Measurements from ENCODE around the gene TRAPPC12.
A peak's percentile ranks its signal among the peaks of the same experiment; 100 is the strongest.

The TRAPPC12 gene

GRCh38 chr2:3470166-3470651 lies 90.7 kb downstream of the TRAPPC12 start:
- no peak for DNase-seq (ENCODE audit: low spot score)

- no peak for DNase-seq (ENCODE audit: low spot score)
Observed at GRCh38 chr2:3470856-3471737, 91.6 kb downstream of the TRAPPC12 start.

- no peak for DNase-seq (ENCODE audit: low spot score)
Observed at GRCh38 chr2:3472296-3472695, 92.8 kb downstream of the TRAPPC12 start.

DNA sequence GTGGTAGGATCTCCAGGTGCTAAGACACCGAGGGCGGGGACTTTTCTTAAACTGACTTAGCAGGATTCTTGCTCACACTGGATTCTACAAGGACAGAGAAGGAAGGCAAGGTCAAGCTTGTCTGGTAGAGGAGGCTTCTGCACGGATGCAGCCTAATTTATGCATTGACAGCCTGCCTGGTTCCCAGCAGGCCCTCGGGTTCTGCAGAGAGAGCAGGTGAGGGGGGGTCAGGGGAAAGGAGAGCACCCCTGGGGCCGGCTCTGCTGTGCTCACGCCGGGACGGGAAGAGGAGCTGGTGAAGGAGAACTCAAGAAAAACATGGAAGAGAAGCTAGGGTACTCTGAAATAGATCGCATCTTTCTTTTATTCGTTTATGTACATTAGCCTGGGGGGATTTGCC lies 93.5 kb downstream of the TRAPPC12 start:
- DNase-seq (ENCODE audit: low spot score), result no peak

DNA sequence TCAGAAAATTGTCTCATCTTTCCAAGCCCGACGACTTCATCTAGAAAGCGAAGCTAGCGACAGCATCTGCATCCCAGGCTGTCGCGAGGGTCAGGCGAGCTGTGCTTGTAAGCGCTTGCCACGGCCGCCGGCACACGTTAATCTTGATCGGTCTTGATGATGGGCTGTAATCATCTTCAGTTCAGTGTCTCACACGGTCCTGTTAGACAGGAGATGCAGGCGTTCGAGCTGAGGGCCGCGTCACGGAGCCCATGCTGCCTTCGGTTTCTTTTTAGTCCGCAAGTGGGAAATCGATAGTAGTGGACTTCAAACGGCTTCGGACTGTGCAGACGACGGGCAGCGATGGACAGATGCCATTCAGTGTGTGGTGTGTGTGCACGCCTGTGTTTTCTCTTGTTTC lies 96.3 kb downstream of the TRAPPC12 start:
- no peak for DNase-seq (ENCODE audit: low spot score)

GRCh38 chr2:3476321-3476984 lies 97.0 kb downstream of the TRAPPC12 start:
- DNase-seq (ENCODE audit: low spot score), result no peak

DNA sequence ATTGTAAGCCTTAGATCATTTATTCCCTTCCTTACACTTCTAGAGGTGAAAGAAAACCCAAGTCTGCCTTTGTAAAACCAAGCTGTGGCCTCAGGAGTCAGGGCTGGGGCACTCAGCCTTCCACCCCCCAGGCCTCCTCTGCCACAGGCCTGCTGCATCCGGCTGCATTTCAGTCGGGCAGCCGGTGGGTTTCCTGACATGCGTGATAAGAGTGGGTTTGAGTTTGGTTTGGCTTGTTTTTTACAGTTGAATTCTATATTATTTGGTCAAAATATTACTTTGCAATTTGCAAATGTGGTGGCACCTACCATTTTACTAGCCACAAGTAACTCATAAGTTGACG lies 97.5 kb downstream of the TRAPPC12 start:
- no peak for DNase-seq (ENCODE audit: low spot score)

- no peak for DNase-seq (ENCODE audit: low spot score)
Observed at GRCh38 chr2:3478846-3479385, 99.4 kb downstream of the TRAPPC12 start.

- DNase-seq (ENCODE audit: low spot score), result no peak
Observed at GRCh38 chr2:3479430-3480320, 100.2 kb downstream of the TRAPPC12 start.

GRCh38 chr2:3480352-3481010 lies 101.0 kb downstream of the TRAPPC12 start:
- peak; percentile 43 for DNase-seq (ENCODE audit: low spot score)

DNA sequence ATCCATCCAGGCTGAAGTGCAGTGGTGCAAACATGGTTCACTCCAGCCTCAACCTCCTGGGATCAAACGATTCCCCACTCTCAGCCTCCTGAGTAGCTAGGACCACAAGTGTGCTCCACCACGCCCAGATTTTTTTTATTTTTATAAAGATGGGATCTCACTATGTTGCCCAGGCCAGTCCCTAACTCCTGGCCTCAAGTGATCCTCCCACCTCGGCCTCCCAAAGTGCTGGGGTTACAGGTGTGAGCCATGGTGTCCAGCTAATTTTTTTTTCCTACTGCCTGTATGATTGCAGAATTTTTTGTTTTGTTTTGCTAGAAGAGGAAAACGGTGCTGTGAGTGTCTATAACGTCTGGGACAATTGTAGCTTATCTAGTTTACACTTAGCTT lies 101.5 kb downstream of the TRAPPC12 start:
- no peak for DNase-seq (ENCODE audit: low spot score)

DNA sequence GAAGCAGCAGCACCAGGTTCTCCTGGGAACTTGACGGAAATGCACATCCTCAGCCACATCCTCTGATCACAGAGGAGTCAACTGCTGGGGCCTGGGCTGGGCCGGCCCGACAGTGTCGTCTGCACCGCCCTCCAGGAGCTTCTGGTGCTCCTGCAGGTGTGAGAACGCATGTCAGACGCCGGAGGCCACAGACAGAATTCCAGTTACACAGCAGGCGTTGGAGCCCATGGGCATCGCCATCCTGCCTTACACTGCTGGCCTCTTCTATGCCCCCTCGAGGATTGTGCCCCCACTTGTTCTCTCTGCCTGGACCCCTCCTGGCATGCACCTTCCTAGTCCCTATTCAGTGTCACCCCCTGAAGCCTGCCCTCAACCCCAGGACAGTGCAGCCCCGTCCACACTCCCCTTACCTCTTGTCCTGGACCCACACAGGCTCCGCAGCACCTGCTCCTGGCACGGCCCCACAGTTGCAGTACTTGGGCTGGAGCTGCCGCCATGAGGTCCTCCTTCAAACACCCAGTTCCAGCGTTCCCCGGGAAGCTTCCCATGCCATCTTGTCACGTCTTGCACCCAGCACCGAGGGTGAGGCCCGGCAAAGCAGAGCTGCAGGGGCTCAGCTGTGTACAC lies 102.4 kb downstream of the TRAPPC12 start:
- no peak for DNase-seq (ENCODE audit: low spot score)

- no peak for DNase-seq (ENCODE audit: low spot score)
Observed at GRCh38 chr2:3482363-3482821, 102.9 kb downstream of the TRAPPC12 start.

DNA sequence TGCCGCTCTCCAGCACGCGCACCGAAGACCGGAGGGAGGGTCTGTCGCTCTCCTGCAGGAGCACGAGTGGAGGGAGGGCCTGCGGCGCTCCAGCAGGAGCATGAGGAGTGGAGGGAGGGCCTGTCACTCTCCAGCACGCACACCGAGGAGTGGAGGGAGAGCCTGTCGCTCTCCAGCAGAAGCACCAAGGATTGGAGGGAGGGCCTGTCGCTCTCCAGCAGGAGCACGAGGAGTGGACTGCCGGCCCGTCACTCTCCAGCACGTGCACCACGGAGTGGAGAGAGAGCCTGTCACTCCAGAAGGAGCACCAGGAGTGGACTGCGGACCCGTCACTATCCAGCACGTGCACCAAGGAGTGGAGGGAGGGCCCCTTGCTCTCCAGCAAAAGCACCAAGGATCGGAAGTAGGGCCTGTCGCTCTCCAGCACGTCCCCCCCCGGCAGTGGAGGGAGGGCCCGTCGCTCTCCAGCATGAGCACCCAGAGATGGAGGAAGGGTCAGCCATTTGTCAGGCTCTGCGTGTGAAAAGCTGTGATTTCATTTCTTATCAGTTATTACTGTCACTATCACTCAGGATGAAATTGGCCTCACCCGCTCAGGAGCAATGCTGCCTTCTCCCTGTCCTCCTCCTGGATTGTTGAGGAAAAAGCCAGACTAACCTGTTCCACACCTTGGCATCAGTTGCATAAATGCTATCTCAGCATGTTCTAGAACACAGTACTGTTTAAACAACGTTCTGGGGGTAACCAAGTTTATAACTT lies 103.9 kb downstream of the TRAPPC12 start:
- no peak for DNase-seq (ENCODE audit: low spot score)

- no peak for DNase-seq (ENCODE audit: low spot score)
Observed at GRCh38 chr2:3483986-3484960, 104.8 kb downstream of the TRAPPC12 start.

DNA sequence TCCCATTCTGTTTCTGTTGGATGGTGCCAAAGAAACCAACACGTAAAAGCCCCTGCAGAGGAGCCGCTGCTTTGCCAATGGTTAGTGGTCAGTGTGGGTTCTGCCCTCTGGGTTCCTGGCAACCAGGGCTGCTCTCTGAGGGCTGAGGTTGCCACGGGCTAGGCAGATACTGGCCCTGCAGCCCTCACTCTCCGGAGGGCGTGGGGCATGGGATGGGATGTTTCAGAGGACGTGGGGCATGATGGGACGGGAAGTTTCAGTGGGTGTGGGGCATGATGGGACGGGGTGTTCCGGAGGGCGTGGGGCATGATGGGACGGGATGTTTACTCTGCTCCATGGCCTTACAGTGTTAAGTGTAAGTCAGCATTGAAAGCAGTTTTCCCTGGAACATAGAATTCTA lies 105.7 kb downstream of the TRAPPC12 start:
- no peak for DNase-seq (ENCODE audit: low spot score)

- DNase-seq (ENCODE audit: low spot score), result no peak
Observed at GRCh38 chr2:3486047-3487027, 106.8 kb downstream of the TRAPPC12 start.

DNA sequence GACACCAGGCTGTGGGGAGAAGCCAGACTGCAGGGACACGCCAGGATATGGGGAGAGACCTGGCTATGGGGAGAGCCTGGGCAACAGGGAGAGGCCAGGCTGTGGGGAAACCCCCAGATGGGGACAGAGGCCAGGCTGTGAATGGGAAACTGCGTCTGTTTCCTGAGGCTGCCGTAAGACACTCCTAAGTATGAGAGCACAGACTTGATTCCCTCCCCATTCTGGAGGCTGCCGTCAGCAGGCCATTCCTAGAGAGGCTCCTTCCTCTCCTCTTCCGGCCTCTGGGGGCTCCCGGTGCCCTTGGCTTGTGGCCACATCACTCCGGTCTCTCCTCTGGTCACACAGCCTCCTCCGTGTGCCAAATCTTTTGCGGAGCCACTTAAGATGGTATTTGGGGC lies 107.5 kb downstream of the TRAPPC12 start:
- DNase-seq (ENCODE audit: low spot score), result no peak
